ENCODE data around the gene BTBD6.

The BTBD6 gene

GRCh38 chr14:105248368-105249181, at the start of gene BTBD6:
Gene BTBD6 (plus strand): TSS chr14:105248533. CDS start chr14:105248712, 179 bp downstream.
- DNase-seq (ENCODE audit: low read depth): peak; percentile 91

- no peak for DNase-seq (ENCODE audit: low read depth)
These were observed 49.7 kb upstream of the BTBD6 start for GRCh38 chr14:105198588-105198987.

- no peak for DNase-seq (ENCODE audit: low read depth)
These were observed 49.2 kb upstream of the BTBD6 start for GRCh38 chr14:105199093-105199492.

- DNase-seq (ENCODE audit: low read depth): no peak
These were observed 48.3 kb upstream of the BTBD6 start for GRCh38 chr14:105200074-105200473.

- no peak for DNase-seq (ENCODE audit: low read depth)
These were observed 47.7 kb upstream of the BTBD6 start for GRCh38 chr14:105200641-105201040.

GRCh38 chr14:105201156-105201924, 47.0 kb upstream of the BTBD6 start:
- DNase-seq (ENCODE audit: low read depth): no peak

GRCh38 chr14:105201925-105202513, 46.3 kb upstream of the BTBD6 start:
- peak; percentile 40 for DNase-seq (ENCODE audit: low read depth)

- DNase-seq (ENCODE audit: low read depth): peak; percentile 57
These were observed 45.2 kb upstream of the BTBD6 start for GRCh38 chr14:105203057-105203531.

- no peak for DNase-seq (ENCODE audit: low read depth)
These were observed 44.6 kb upstream of the BTBD6 start for GRCh38 chr14:105203701-105204100.

GRCh38 chr14:105204206-105204930, 44.0 kb upstream of the BTBD6 start:
- DNase-seq (ENCODE audit: low read depth): no peak

GRCh38 chr14:105204931-105205672, 43.2 kb upstream of the BTBD6 start:
- no peak for DNase-seq (ENCODE audit: low read depth)

- no peak for DNase-seq (ENCODE audit: low read depth)
These were observed 42.6 kb upstream of the BTBD6 start for GRCh38 chr14:105205673-105206208.

- DNase-seq (ENCODE audit: low read depth): no peak
These were observed 41.5 kb upstream of the BTBD6 start for GRCh38 chr14:105206873-105207272.

- no peak for DNase-seq (ENCODE audit: low read depth)
These were observed 40.9 kb upstream of the BTBD6 start for GRCh38 chr14:105207460-105207901.

GRCh38 chr14:105207996-105208737, 40.2 kb upstream of the BTBD6 start:
- DNase-seq (ENCODE audit: low read depth): no peak

GRCh38 chr14:105208738-105209075, 39.6 kb upstream of the BTBD6 start:
- DNase-seq (ENCODE audit: low read depth): no peak

- no peak for DNase-seq (ENCODE audit: low read depth)
These were observed 39.2 kb upstream of the BTBD6 start for GRCh38 chr14:105209091-105209490.

GRCh38 chr14:105209646-105210045, 38.7 kb upstream of the BTBD6 start:
- DNase-seq (ENCODE audit: low read depth): no peak

- DNase-seq (ENCODE audit: low read depth): no peak
These were observed 37.9 kb upstream of the BTBD6 start for GRCh38 chr14:105210266-105211025.
